ENCODE results near the gene RAB6D.
"Not testable (repeated sequence)": the region's sequence is repeated elsewhere in the genome, so short reads cannot be mapped to it uniquely, and the experiment has no call there.

Gene RAB6D

GRCh38 chr2:131389657-131390056 is 25.7 kb upstream of the RAB6D start:
- no peak overlapping the region for H3K4me3 ChIP-seq (ENCODE audit: low read length)
- TF ChIP-seq ZNF274 (IDR thresholded peaks at IDR 0.05; ENCODE audit: low read depth, low read length): no peak

DNA sequence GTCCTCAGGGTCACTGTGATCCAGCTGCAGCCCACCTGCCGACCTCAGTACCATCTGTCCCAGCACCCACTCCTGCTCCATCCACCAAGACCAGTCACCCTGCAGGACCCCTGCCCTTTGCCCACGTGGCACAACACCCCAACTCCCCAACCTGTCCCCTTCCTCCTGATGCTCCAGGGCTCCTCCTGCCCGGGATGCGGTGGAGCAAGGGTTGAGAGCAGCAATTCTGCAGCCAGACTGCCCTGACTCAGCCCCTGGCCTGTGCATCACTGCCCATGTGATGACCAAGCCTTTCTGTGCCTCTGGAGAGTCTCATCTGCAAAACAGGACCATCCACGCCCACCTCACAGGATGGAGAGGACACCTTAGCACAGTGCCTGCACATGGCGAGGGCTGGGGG is 24.9 kb upstream of the RAB6D start:
- H3K4me3 ChIP-seq (ENCODE audit: low read length): not testable (repeated sequence)

GRCh38 chr2:131373111-131373510 is 9.1 kb upstream of the RAB6D start:
- H3K4me3 ChIP-seq (ENCODE audit: low read length): not testable (repeated sequence)

DNA sequence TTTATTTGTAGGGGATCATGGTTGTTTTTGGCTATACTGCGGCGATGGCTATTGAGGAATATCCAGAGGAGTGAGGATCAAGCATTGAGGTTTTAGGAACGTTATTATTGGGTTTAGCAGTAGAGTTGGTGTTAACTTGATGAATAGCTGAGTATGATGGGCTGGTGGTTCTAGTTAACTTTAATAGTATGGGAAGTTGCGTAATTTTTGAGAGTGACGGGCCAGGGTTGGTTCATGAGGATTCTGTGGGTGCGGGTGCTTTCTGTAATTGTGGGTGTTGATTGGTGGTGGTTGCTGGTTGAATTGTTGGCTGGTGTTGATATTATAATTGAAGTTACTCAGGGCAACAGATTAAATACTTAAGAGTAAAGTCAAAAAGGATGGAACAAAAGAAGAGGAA is 6.0 kb upstream of the RAB6D start:
- no peak overlapping the region for H3K4me3 ChIP-seq (ENCODE audit: low read length)
- TF ChIP-seq ZNF274 (IDR thresholded peaks at IDR 0.05; ENCODE audit: low read depth, low read length): no peak

DNA sequence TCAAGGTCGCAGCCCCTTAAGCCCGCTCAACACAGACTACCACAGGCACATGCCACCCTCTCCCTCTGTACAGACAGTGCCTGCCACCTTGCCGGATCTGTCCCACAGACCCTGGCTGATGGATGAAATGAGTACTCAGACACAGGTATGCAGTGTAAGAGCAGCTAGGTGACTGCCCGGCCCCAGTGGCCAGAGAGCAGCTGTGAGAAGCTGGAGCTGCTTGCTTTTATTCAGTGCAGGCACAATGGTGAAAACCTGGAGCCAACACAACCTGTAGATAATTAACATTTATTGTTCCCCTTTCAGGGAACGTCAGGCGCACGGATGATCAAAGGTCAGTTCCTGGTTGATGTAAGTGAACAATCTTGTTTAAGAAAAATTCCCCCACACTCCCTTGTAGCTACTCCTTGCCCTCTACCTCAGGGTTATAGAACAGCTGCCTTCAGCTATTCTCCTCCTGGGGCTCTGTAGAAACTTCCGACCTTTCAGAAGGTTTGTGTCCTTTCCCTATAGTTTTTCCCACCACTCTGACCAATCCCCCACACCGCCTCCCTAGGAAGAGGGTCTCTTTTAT is 4.6 kb upstream of the RAB6D start:
- not testable (repeated sequence) for H3K4me3 ChIP-seq (ENCODE audit: low read length)

- no peak for TF ChIP-seq ZNF274 (IDR thresholded peaks at IDR 0.05; ENCODE audit: low read depth, low read length)
- H3K4me3 ChIP-seq (ENCODE audit: low read length): no peak overlapping the region
These were observed 3.4 kb upstream of the RAB6D start for GRCh38 chr2:131367352-131367751.

DNA sequence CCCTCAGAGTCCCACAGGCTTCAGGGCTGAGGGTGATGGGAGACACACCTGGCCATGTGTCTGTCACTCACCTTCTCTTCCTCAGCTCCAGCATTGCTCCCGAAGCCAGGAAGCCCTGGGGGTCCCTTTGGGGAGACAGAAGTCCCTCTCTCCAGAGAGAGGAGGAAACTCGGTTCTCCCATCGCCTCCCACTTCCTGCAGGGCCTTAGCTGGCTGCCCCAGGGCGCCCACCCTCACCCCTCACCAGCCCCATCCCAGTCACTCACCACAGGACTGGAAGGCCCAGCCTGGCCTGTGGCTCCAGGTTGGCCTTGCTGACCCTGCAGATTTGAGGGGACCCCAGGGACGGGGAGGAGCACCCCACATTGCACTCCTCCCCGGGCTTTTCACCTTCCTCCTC is 2.7 kb upstream of the RAB6D start:
- no peak for TF ChIP-seq ZNF274 (IDR thresholded peaks at IDR 0.05; ENCODE audit: low read depth, low read length)
- H3K4me3 ChIP-seq (ENCODE audit: low read length): no peak overlapping the region

- no peak overlapping the region for H3K4me3 ChIP-seq (ENCODE audit: low read length)
- no peak for TF ChIP-seq ZNF274 (IDR thresholded peaks at IDR 0.05; ENCODE audit: low read depth, low read length)
These were observed 1.5 kb upstream of the RAB6D start for GRCh38 chr2:131365452-131365851.

GRCh38 chr2:131363213-131363612 is 755 bp downstream of the RAB6D start:
- H3K4me3 ChIP-seq (ENCODE audit: low read length): not testable (repeated sequence)

DNA sequence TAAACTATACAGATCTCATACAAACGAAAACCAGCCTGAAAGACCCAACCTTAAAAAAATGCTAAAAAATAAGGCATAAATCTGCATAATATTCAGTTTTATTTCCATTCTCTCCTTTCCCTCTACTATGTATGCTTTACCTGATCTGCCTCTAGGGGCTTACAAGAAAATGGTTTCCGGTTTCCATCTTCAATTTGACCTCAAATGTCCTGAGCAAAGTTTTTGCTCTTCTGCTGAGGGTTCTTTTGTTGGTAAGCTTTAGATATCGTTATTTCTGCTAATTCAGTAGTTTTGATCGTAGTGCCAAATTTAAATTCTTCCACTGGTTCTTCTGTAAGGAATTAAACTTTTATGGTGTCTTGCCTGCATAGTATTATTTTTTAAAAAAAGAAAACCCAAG is 2.2 kb downstream of the RAB6D start:
- not testable (repeated sequence) for H3K4me3 ChIP-seq (ENCODE audit: low read length)

DNA sequence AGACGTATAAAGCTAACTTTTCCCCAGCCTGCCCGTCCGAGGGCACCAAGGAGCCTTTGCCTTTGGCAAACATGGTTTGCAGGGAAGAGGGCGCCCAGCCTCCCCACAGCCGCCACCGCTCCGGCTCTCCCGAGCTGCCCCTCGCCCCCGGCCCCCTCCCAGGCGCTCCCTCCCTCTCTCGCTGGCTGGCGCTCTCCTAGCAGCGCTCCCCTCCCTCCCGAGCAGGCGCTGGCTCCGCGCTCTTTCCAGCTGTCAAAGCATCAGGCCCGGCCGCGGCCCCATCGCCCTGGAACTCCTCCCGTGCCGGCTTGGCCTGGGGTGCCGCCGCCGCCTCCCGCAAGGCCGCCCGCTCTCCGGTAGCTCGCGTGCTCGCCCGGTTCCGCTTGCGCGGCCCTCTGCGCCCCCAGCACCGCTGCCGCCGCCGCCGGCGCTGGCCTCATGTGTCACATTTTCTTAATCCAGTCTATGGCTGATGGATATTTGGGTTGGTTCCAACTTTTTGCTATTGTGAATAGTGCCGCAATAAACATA is 10.7 kb downstream of the RAB6D start:
- not testable (repeated sequence) for H3K4me3 ChIP-seq (ENCODE audit: low read length)

DNA sequence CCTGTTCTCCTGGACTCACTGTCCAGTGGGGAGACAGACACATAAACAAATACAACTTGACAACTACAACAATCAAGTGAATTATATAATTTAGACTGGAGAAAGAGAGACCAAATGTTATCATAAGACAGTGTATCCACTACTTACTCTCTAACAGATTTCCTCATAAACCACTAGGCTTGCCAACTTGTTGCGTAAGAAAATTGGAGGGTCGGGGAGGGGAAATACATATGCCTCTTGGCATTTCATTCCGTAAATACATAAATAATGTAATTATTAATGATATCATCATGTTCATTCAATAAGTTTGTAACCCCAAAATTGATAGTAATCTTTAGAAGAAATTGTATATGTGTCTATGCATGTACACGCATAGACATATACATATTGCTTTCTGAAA is 14.9 kb downstream of the RAB6D start:
- H3K4me3 ChIP-seq (ENCODE audit: low read length): no peak overlapping the region
- TF ChIP-seq ZNF274 (IDR thresholded peaks at IDR 0.05; ENCODE audit: low read depth, low read length): no peak

GRCh38 chr2:131347035-131347434 is 16.9 kb downstream of the RAB6D start:
- H3K4me3 ChIP-seq (ENCODE audit: low read length): not testable (repeated sequence)

DNA sequence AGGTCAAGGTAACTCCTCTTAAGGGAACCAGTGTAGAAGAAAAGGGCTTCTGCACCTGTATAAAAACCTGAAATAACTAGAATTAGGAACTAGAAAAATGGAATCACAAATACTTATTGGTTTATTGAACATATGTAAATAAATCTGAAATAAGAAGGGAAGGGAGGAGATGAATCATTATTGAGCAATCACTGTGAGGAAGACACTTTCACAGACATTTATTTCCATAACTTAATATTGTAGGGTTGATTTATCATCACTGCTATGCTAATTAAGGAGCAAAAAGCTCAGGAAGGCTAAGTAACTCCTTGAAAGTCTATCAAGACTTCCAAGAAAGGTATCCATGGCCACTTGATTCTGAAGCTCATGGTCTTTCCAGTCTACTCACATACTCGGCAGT is 24.7 kb downstream of the RAB6D start:
- H3K4me3 ChIP-seq (ENCODE audit: low read length): not testable (repeated sequence)

GRCh38 chr2:131335319-131335718 is 28.6 kb downstream of the RAB6D start:
- H3K4me3 ChIP-seq (ENCODE audit: low read length): not testable (repeated sequence)

DNA sequence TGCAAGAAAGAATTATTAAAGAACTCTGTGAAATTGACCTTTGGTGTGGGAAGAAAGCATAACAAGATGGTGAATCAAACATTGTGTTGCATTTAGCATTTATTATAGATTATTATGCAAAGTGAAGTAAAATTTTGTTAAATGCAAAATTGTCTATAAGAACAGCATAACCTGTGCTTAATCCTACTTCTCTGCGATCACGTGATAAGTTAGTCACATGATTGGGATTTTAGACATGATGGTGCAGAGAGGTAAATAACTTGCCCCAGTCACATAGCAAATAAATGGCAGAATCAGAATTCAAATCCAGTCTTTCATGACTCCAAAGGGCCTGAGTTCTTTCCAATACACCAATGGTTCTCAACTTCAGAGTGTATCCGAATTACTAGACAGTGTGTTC is 31.3 kb downstream of the RAB6D start:
- H3K4me3 ChIP-seq (ENCODE audit: low read length): not testable (repeated sequence)

- not testable (repeated sequence) for H3K4me3 ChIP-seq (ENCODE audit: low read length)
These were observed 33.0 kb downstream of the RAB6D start for GRCh38 chr2:131331000-131331399.
